Smooth muscle cell (in vitro differentiated cells): ENCODE measurements around the gene TEK. TPM values are rescaled to one million over a fixed set of nuclear protein-coding genes. Genes with fewer than 3 reads are reported as not detected.

Experiments
- DNase-seq: peaks from one replicate; lab custom pipeline; 2025; ENCODE audit not compliant: unreplicated experiment; lab: John Stamatoyannopoulos, UW
- H2AFZ ChIP-seq: fragments of 200-600 bp; sonication (generic); 2 replicates; pipeline ENCODE4 v1.6.0; 2016; ENCODE audit warnings: antibody characterized with exemption, low read depth, mild to moderate bottlenecking
- H3F3A ChIP-seq: fragments of 200-600 bp; sonication (generic); 2 replicates; pipeline ENCODE4 v1.6.0; 2017; ENCODE audit warnings: antibody characterized with exemption, low read depth
- H3K27ac ChIP-seq: fragments of 200-600 bp; sonication (generic); 2 replicates; pipeline ENCODE4 v1.5.1; 2016; ENCODE audit warnings: low read depth, mild to moderate bottlenecking
- H3K27me3 ChIP-seq: fragments of 200-600 bp; sonication (generic); 2 replicates; pipeline ENCODE4 v1.6.1; 2016; ENCODE audit warnings: low read depth, mild to moderate bottlenecking
- H3K36me3 ChIP-seq: fragments of 200-600 bp; sonication (generic); 2 replicates; pipeline ENCODE4 v1.5.1; 2016; ENCODE audit warnings: low read depth
- H3K4me1 ChIP-seq: fragments of 200-600 bp; sonication (generic); 2 replicates; pipeline ENCODE4 v1.5.1; 2016; ENCODE audit warnings: low read depth
- H3K4me2 ChIP-seq: fragments of 200-600 bp; sonication (generic); 2 replicates; pipeline ENCODE4 v1.6.0; 2016; ENCODE audit warnings: mild to moderate bottlenecking
- H3K4me3 ChIP-seq: fragments of 200-600 bp; sonication (generic); 2 replicates; pipeline ENCODE4 v1.5.1; 2016; ENCODE audit warnings: mild to moderate bottlenecking
- H3K79me2 ChIP-seq: fragments of 200-600 bp; sonication (generic); 2 replicates; pipeline ENCODE4 v1.6.0; 2016; ENCODE audit warnings: low read depth, mild to moderate bottlenecking
- H3K9ac ChIP-seq: fragments of 200-600 bp; sonication (generic); 2 replicates; pipeline ENCODE4 v1.6.0; 2016; ENCODE audit warnings: low read depth
- H3K9me3 ChIP-seq: fragments of 200-600 bp; sonication (generic); replicated peaks from 2 replicates; pipeline ENCODE4 v1.5.1; 2016; ENCODE audit warnings: low read depth
- H4K20me1 ChIP-seq: fragments of 200-600 bp; sonication (generic); 2 replicates; pipeline ENCODE4 v1.6.0; 2016; ENCODE audit warnings: low read depth
- WGBS: methylation state at CpG from one replicate; pipeline ENCODE4 v1.1.7; 2016; ENCODE audit warnings: low lambda C conversion rate; 5-methylcytosine and 5-hydroxymethylcytosine counted together
- polyA plus RNA-seq: library from polyadenylated mRNA; unstranded; fragments of >200 nt; fragmentation: Nextera tagmentation; extraction: Ambion mirVana; gene quantifications from 2 replicates; pipeline ENCODE4 v1.2.1, GENCODE V29; 2016
- total RNA-seq: library from RNA; depleted of rRNA; stranded (reverse); fragments of >200 nt; gene quantifications from 2 replicates; pipeline ENCODE4 v1.2.3, GENCODE V29; 2014
- TF ChIP-seq, protein P1 (sequence below): fragments of 200-600 bp; sonication (generic); IDR thresholded peaks from 2 replicates; pipeline ENCODE4 v1.5.1; 2017; ENCODE audit warnings: borderline replicate concordance, mild to moderate bottlenecking, antibody characterized with exemption; ENCODE audit not compliant: insufficient read depth, poor library complexity, severe bottlenecking

TEK gene
- total and polyA plus RNA-seq, 2 experiments from 2014 or later: 36.0 to 58.9 TPM

DNA sequence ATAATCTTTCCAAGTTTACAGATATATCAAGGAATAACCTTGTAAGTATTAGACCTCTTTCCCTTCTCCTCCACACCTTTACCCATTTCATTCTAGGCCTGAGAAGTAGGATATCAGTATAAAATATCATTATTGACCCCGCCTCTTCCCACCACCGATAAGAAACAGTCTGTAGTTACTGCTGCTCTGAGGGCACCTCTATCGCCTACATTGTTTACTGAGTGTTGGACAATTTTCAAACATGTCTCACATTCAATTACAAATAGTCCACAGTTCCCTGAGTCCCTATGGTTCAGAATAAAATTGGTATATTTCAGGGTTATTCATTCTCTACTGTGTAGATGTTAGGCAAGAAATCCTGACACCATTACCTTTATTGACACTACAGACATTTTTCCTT lies 73.4 kb downstream of the TEK start:
- H3F3A ChIP-seq: no peaks in the 10 kb centered on the region
- peaks cover 6% of the 10 kb centered on the region for H3K4me1 ChIP-seq
- H4K20me1 ChIP-seq: no peaks in the 10 kb centered on the region
- no peak overlapping the region for H2AFZ ChIP-seq
- no peak for DNase-seq
- no peak overlapping the region for H3K27ac ChIP-seq
- no peak overlapping the region for H3K4me3 ChIP-seq
- TF ChIP-seq, protein P1, sequence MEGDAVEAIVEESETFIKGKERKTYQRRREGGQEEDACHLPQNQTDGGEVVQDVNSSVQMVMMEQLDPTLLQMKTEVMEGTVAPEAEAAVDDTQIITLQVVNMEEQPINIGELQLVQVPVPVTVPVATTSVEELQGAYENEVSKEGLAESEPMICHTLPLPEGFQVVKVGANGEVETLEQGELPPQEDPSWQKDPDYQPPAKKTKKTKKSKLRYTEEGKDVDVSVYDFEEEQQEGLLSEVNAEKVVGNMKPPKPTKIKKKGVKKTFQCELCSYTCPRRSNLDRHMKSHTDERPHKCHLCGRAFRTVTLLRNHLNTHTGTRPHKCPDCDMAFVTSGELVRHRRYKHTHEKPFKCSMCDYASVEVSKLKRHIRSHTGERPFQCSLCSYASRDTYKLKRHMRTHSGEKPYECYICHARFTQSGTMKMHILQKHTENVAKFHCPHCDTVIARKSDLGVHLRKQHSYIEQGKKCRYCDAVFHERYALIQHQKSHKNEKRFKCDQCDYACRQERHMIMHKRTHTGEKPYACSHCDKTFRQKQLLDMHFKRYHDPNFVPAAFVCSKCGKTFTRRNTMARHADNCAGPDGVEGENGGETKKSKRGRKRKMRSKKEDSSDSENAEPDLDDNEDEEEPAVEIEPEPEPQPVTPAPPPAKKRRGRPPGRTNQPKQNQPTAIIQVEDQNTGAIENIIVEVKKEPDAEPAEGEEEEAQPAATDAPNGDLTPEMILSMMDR: no peak
- H3K4me2 ChIP-seq: no peak overlapping the region
- H3K9me3 ChIP-seq: no peaks in the 10 kb centered on the region
- H3K9ac ChIP-seq: no peak overlapping the region
- peaks cover 3% of the 10 kb centered on the region for H3K36me3 ChIP-seq
- 88% methylated on average over 3 of the region's 3 CpGs for WGBS
- H3K79me2 ChIP-seq: no peaks in the 10 kb centered on the region
- H3K27me3 ChIP-seq: no peaks in the 10 kb centered on the region

- no peak overlapping the region for H2AFZ ChIP-seq
- H3K9me3 ChIP-seq: no peaks in the 10 kb centered on the region
- no peak overlapping the region for H3K9ac ChIP-seq
- H3K36me3 ChIP-seq: peaks cover 3% of the 10 kb centered on the region
- H4K20me1 ChIP-seq: no peaks in the 10 kb centered on the region
- no peaks in the 10 kb centered on the region for H3K79me2 ChIP-seq
- H3K4me2 ChIP-seq: no peak overlapping the region
- peak overlapping the region; percentile 8 for H3K27ac ChIP-seq
- H3F3A ChIP-seq: no peaks in the 10 kb centered on the region
- peaks cover 6% of the 10 kb centered on the region for H3K4me1 ChIP-seq
- TF ChIP-seq, protein P1: no peak
- H3K4me3 ChIP-seq: no peak overlapping the region
- WGBS: 74% methylated on average over 2 of the region's 2 CpGs
- DNase-seq: no peak
- no peaks in the 10 kb centered on the region for H3K27me3 ChIP-seq
These were observed 74.1 kb downstream of the TEK start for GRCh38 chr9:27183131-27183530.

- TF ChIP-seq, protein P1: no peak
These were observed 74.7 kb downstream of the TEK start for GRCh38 chr9:27183701-27184100.

DNA sequence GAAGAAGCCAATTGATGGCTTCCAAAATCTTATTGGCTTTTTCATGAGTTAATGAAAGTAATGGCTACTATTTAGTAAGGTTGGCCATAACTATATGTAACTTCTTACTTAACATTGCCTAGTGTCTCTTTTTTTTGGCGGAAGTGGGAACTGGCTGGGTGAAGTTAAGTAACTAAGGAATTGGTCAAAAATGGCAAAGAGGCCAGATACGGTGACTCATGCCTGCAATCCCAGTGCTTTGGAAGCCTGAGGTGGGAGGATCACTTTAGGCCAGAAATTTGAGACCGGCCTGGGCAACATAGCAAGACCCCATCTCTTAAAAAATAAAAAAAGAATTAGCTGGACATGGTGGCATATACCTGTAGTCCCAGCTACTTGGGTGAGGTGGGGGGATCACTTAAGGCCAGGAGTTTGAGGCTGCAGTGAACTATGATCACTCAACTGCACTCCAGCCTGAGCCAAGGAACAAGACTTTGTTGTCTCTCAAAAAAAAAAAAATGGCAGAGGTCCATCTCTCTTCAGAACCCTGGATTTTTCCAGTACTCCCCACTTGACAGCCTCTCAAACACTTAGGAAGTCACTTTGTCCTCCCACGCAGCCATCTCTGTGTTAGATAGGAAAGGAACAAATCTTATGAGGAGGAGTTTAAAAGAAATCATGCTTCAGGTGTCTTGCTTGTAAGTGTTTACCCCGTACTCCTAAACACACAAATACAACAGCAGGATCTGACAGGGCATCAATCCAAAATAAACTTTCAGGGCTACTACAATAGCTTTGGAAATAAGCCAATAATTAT lies 75.7 kb downstream of the TEK start:
- no peaks in the 10 kb centered on the region for H3K9me3 ChIP-seq
- no peaks in the 10 kb centered on the region for H3K79me2 ChIP-seq
- peaks cover 6% of the 10 kb centered on the region for H3K36me3 ChIP-seq
- H4K20me1 ChIP-seq: no peaks in the 10 kb centered on the region
- no peaks in the 10 kb centered on the region for H3K27me3 ChIP-seq
- 95% methylated on average over 5 of the region's 5 CpGs for WGBS
- DNase-seq: no peak
- no peak overlapping the region for H3K27ac ChIP-seq
- H3K4me1 ChIP-seq: peaks cover 6% of the 10 kb centered on the region
- no peak overlapping the region for H2AFZ ChIP-seq
- no peak overlapping the region for H3K4me3 ChIP-seq
- H3K9ac ChIP-seq: no peak overlapping the region
- no peak overlapping the region for H3K4me2 ChIP-seq
- TF ChIP-seq, protein P1: no peak
- H3F3A ChIP-seq: no peaks in the 10 kb centered on the region

More at GRCh38 chr9:27183701-27184100, 74.7 kb downstream of the TEK start:
- Histone ChIP-seq H3K4me2 (no peak overlapping the region), H3K4me1 (peaks cover 6% of the 10 kb centered on the region), H3K9ac (no peak overlapping the region), H3K27ac (peak overlapping the region; percentile 8), H3K27me3 (no peaks in the 10 kb centered on the region), H3K4me3 (no peak overlapping the region), H3K36me3 (peaks cover 3% of the 10 kb centered on the region), H3K79me2 (no peaks in the 10 kb centered on the region), H2AFZ (no peak overlapping the region), H3K9me3 (no peaks in the 10 kb centered on the region), H3F3A (no peaks in the 10 kb centered on the region), H4K20me1 (no peaks in the 10 kb centered on the region)
- 79% methylated on average over 5 of the region's 5 CpGs for WGBS
- no peak for DNase-seq
